Peyer's patch (tissue), 4 donors: Measurements from ENCODE around the gene OS9.

ENCODE experiments used
- CTCF ChIP-seq, 6 experiments: fragments of 450-650 bp in 4 of 6; fragments of 200-600 bp in 2 of 6; sonication (generic) in 1 of 6; IDR thresholded peaks; one replicate each; pipeline ENCODE4 v1.5.1; 2017 to 2019; ENCODE audit warnings: antibody characterized with exemption in 6 of 6, mild to moderate bottlenecking in 3 of 6, moderate library complexity in 1 of 6
- POLR2A ChIP-seq, 2 donors: fragments of 450-650 bp; IDR thresholded peaks; one replicate each; pipeline ENCODE4 v1.5.1; 2017; ENCODE audit warnings: antibody characterized with exemption in 2 of 2, mild to moderate bottlenecking in 2 of 2, moderate library complexity in 2 of 2

- TF ChIP-seq CTCF (IDR thresholded peaks at IDR 0.05) (no peak), POLR2A (IDR thresholded peaks at IDR 0.05) (no peak)
Measured at GRCh38 chr12:57746025-57746424, 52.1 kb downstream of the OS9 start.
